ENCODE results near the gene PTPRT.
"Not testable (repeated sequence)": the region's sequence is repeated elsewhere in the genome, so short reads cannot be mapped to it uniquely, and the experiment has no call there.

Gene PTPRT

DNA sequence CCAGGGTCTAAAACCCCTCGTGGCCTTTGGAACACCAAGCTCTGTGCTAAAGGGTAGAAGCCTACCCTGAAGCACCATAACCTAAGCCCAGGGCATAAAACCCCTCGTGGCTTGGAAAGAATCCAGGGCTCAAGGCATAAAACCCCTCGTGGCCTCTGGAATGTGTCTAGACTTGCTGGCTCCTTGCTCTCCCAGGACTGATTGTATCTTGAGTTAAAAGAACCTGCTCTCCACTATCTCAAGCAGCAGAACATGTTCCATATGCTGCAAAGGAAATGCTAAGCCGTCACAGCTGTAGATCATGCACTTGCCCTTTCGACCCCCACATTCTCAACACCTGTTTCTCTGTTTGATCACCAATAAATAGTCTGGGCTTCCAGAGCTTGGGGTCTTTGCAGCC is 288.9 kb downstream of the PTPRT start:
- DNase-seq, result not testable (repeated sequence)

DNA sequence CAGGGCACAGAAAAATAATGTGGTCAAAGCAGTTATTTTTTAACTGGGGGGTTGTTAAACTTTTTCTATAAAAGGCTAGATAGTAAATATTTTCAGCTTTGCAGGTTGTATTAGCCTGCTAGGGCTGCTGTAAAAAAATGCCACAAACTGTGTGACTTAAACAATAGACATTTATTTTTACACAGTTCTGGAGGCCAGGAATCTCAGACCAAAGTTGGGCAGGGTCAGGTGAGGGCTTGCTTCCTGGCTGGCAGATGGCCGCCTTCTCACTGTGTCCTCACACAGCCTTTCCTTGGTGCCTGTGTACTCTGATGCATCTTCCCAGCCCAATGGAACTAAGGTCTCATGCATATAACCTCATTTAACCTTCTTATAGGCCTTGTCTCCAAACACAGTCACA is 294.7 kb downstream of the PTPRT start:
- no peak for DNase-seq

DNA sequence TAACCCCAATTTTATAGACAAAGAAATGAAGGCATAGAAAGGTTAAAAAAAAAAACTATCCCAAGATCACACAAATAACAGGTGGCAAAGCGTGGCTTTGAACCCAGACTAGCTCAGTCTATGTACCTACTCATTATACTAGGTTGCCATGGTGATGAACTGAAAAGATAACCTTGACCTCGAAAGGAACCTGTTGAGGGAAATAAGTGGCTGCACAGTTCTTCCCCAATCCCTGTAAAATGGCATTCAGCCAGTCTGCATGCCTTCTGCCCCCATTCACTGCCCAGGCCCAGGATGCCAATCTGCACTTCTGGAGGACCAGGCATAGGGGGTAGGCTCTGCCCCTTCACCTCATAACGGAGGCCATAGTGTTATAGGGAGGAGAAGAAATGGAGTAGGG is 295.2 kb downstream of the PTPRT start:
- DNase-seq, result no peak

DNA sequence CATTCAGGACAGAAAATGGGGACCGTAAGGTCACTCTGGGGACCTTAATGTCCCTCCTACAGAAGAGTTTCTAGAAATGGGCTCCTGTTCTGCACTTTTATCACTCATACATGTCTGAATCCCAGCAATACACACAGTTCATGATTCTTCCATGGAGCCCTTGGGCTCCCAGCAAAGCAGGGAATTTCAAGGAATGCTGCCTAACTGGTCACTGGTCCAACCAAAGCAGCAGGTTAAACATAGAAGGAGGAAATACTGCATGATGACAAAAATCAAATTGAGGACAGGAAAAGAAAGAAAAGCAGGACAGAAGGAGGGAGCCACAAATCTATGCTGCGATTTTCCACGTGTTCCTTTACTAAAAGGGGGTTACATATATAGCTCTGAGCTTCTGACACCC is 300.2 kb downstream of the PTPRT start:
- no peak for DNase-seq

- no peak for DNase-seq
Measured at GRCh38 chr20:42887281-42887680, 302.4 kb downstream of the PTPRT start.

GRCh38 chr20:42886801-42887200 is 302.9 kb downstream of the PTPRT start:
- no peak for DNase-seq

- DNase-seq, result no peak
Measured at GRCh38 chr20:42886046-42886445, 303.7 kb downstream of the PTPRT start.

DNA sequence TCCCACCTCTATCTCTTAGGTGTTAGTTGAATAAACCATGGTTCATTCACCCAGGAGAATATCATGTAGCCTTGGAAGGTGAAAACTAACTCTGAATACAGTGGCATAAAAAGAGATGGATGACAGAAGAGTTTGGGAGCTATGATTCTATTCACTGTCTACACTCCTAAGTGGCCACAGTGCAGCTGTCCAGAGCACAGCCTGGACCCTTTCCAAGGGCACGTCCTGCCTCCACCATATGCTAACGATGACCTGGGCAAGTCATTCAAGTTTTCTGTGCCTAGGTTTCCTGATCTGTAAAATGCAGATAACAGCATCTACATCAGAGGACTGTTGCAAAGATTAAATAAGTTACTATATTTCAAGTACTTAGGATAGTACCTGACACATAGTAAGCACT is 314.1 kb downstream of the PTPRT start:
- no peak for DNase-seq

- no peak for DNase-seq
Measured at GRCh38 chr20:42873259-42873658, 316.4 kb downstream of the PTPRT start.

GRCh38 chr20:42864116-42864515 is 325.6 kb downstream of the PTPRT start:
- no peak for DNase-seq

- DNase-seq, result no peak
Measured at GRCh38 chr20:42862446-42862845, 327.3 kb downstream of the PTPRT start.

DNA sequence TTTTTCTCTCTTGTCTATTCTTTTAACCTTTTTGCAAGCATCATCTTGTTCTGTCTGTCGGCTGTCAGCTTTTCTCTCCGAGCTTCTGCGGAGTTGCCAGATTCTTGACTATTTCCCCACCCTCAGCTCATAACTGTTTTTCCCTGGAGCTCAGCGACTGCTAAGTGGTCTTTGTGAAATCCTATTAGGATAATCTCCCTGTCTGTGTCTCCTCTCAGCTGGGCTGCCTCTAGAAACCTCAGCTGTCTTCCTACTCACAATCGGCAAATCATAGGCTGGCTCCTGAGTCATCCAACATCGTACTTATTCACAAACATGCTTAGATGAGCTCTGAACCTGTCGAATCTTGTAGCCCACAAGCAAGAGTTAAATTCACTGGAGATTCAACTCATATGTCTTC is 332.3 kb downstream of the PTPRT start:
- DNase-seq, result no peak

- DNase-seq, result no peak
Measured at GRCh38 chr20:42855896-42856295, 333.8 kb downstream of the PTPRT start.

DNA sequence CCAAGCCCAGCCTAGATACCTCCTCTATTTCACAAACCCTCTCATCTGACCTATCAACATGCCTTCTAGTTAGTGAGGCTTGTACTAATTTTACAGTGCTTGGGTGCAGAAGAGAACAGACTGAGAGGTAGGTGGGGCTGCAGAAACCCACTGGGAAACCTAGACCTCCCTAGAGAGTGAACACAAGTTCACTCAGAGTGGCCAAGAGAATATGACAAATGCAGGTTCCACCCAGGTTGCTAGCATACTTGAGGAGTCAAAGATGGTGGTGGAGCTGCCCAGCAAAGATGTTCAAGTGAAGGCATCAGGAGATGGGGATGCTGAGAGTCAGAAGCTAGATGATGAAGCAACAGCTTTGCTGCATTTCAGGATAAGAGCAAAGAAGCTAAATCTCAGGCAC is 337.0 kb downstream of the PTPRT start:
- DNase-seq, result no peak

DNA sequence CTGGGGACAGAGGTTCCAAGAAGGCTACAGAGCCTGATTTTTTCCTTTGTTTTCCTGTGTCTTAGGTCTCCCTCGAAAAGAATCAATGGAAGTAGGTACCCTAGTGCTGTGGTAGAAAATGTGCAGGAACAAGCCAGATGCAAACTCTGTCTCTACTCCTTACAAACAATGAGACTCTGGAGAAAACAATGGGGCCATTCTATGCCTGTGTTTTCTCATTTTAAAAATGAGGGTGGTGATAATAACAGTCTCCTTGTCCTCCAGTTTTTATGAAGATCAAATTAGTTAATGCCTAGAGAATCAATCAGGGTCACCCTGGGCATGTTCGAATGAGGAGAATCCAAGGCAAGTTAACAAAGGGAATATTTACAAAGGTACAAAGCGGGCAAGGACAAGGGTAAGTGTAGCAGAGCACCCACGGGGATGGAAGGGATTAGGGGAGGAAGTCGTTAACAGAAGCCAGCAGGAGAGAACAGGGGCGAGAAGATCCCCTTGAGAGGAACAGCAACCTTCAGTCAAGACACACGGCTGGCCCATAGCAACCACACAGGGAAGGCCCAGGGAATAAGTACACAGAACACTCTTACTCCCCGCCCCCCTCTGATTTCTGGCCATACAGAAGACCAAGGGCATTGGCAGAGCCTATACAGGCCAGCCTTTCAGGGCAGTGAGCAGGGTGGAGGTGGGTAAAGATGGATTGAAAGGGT is 342.8 kb downstream of the PTPRT start:
- DNase-seq, result no peak

GRCh38 chr20:42844751-42845150 is 345.0 kb downstream of the PTPRT start:
- no peak for DNase-seq

- no peak for DNase-seq
Measured at GRCh38 chr20:42837456-42837855, 352.2 kb downstream of the PTPRT start.

DNA sequence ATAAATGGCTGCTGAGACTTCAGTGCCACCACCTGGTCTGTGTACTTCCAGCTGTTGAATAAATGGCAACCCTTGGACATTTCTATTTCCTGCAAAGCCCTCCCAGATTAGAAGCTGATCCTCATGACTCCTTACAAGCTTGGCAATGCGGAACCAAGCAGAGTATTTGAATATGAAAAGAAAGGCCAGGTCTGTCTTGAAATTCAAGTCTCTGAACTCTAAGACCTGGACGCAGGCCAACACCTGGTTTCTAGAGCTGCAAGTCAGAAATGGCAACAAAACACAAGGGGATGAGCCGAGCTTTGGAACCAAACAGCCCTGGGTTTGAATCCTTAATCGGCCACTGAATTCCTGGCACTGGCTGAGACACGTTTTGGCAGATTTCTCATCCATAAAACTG is 353.4 kb downstream of the PTPRT start:
- DNase-seq, result no peak

DNA sequence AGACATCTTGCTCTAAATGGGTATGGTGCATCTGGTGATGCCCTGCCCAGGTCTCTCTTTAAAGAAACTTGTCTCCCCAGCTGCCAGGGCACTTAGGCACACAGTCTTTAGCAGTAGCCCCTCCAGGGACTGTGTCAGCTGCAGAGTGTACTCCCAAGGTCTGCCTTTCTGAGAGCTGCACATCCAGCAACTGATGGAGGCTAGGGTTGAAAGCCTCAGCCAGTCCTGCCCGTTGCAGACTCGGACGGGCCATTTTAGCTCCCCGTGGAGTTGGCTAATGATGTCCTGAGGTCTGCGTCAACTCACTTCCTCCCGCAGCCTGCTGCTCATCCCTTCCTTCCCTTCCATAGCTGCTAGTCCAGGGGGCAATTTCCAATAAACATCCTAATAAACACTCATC is 381.8 kb downstream of the PTPRT start:
- no peak for DNase-seq

DNA sequence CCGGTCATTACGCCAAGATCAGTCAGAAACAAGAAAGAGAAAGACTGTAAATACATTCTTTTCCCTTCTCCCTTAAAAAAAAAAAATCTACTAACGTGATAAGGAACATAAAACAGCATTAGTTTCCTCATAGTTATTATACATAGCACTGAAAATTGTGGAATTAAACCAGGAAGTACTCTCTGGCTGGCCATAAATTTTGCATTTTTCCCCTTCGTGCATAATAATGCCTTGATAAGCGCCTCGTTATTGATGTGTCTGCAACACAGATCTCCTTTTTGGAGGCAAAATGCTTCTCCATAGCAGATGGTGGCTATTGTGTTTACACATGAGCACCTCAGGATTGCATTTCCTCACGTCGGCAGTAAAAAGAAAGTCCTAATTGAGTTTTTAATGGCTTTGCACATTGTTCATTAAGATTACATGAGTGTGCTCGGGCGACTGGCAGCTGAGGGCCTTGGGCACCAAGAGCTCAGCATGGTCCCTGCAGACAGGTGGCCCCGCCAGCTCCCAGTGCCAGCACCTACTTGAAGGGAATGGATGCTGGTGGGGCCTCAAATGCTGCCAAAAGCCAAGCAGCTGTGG is 394.5 kb downstream of the PTPRT start:
- no peak for DNase-seq

GRCh38 chr20:42792052-42792451 is 397.7 kb downstream of the PTPRT start:
- DNase-seq, result no peak

DNA sequence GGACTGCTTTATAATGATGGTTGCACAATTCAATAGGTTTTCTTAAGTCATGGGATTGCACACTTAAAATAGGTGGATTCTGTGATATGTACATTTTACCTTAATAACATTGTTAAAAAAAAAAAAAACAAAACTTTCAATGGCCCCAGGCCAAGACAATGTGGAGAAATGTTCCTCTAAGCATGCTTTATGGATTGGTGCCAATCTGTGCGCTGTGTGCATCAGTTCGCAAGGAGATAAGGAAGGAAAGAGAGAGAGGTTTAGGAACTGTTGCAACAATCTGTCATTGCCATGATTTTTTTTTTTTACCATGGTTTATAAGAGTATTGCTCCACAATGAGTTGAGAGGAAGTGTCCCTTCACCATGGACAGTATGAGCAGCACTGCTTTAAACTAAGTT is 399.6 kb downstream of the PTPRT start:
- no peak for DNase-seq

- DNase-seq, result no peak
Measured at GRCh38 chr20:42788707-42789106, 401.0 kb downstream of the PTPRT start.

DNA sequence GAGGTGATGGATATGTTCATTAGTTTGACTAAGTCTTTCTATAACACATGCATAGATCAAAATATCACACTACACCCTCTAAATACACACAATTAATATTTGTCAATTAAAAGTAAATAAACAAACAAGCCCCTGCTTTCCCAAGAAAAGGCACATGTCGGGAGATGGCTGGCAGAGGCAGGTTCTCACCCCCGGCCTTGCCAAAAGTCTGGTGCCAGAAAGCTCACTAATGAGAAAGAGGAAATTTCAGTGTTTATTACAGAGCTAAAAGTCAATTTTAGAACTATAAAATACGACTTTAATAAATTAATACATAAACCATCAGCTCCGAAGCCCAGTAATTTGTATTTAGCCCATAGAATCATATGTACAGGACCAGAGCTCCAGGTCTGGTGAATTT is 404.7 kb downstream of the PTPRT start:
- no peak for DNase-seq

DNA sequence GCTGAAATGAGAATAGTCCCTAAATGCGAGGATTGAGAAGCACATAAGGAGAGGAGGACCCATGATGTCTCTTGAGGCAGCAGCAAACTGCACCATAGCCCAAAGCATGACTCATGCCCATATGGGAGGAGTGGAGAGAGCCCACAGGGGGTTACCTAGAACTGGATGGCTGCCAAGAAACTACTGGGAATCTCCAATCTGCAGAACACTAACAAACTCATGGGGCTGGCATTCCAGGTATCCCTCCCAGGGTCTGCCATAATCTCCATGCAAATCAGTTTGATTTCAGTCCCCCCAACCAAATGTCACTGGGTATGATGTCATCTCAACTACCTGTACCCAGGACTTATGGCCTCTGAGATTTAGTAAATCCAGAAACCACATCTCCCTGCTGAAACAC is 410.5 kb downstream of the PTPRT start:
- DNase-seq, result no peak
